ENCODE measurements around the gene ABLIM3.

The ABLIM3 gene

DNA sequence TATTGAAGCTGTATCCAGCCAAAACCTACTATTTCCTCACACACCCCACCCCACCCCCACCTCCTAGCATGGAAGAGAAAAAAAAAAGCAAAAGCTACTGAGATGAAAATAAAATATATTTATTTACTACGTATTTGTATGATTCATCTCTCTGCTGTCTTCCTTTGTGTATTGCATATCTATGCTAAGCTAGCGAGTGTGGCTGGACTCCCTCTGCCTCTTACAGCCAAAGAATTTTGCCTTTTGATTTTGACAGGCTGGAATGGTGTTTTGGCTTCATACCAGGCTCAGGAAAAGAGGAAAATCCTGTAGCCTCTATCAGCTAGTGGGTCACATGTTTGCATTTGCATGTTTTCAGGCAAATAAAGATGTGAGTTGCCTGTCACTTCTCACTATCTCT is 2.2 kb downstream of the ABLIM3 start:
- Histone ChIP-seq H3K27me3 (ENCODE audit: control insufficient read depth, insufficient read depth, low read length) (no peaks in the 10 kb centered on the region), H3K27ac (no peak overlapping the region), H3K36me3 (ENCODE audit: control insufficient read depth, insufficient read depth, low read length) (no peaks in the 10 kb centered on the region), H3K9ac (no peak overlapping the region), H3K4me3 (ENCODE audit: low read depth, low read length) (no peak overlapping the region), H3K79me2 (peaks cover 26% of the 10 kb centered on the region), H3K4me2 (ENCODE audit: low read length) (no peak overlapping the region), H3K9me3 (ENCODE audit: control insufficient read depth, low read length) (no peaks in the 10 kb centered on the region), H2AFZ (no peak overlapping the region), H3K4me1 (peaks cover 6% of the 10 kb centered on the region)
- TF ChIP-seq, protein P1, sequence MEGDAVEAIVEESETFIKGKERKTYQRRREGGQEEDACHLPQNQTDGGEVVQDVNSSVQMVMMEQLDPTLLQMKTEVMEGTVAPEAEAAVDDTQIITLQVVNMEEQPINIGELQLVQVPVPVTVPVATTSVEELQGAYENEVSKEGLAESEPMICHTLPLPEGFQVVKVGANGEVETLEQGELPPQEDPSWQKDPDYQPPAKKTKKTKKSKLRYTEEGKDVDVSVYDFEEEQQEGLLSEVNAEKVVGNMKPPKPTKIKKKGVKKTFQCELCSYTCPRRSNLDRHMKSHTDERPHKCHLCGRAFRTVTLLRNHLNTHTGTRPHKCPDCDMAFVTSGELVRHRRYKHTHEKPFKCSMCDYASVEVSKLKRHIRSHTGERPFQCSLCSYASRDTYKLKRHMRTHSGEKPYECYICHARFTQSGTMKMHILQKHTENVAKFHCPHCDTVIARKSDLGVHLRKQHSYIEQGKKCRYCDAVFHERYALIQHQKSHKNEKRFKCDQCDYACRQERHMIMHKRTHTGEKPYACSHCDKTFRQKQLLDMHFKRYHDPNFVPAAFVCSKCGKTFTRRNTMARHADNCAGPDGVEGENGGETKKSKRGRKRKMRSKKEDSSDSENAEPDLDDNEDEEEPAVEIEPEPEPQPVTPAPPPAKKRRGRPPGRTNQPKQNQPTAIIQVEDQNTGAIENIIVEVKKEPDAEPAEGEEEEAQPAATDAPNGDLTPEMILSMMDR (IDR thresholded peaks at IDR 0.05) = no peak

DNA sequence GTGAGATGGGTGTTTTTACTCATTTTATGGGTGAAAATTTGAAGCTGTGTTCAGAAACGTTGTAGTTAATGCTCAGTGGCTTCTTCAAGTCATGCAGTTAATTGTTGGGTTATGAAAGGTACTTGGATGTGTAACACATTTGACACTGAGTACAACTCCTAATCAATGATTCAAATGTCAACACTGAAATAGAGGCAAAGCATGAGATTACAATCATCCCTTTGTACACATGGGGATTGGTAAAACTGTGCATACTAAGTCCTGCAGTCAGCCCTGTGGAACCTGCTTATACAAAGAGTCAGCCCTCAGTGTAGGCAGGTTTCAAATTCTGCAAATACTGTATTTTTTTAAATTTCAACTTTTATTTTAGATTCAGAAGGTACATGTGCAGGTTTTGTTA is 3.3 kb downstream of the ABLIM3 start:
- Histone ChIP-seq H2AFZ (no peak overlapping the region), H3K9me3 (ENCODE audit: control insufficient read depth, low read length) (no peaks in the 10 kb centered on the region), H3K4me1 (peaks cover 11% of the 10 kb centered on the region), H3K4me3 (ENCODE audit: low read depth, low read length) (no peak overlapping the region), H3K4me2 (ENCODE audit: low read length) (no peak overlapping the region), H3K36me3 (ENCODE audit: control insufficient read depth, insufficient read depth, low read length) (no peaks in the 10 kb centered on the region), H3K27ac (no peak overlapping the region), H3K79me2 (peaks cover 33% of the 10 kb centered on the region), H3K9ac (no peak overlapping the region), H3K27me3 (ENCODE audit: control insufficient read depth, insufficient read depth, low read length) (no peaks in the 10 kb centered on the region)
- TF ChIP-seq, protein P1 (IDR thresholded peaks at IDR 0.05) = no peak

DNA sequence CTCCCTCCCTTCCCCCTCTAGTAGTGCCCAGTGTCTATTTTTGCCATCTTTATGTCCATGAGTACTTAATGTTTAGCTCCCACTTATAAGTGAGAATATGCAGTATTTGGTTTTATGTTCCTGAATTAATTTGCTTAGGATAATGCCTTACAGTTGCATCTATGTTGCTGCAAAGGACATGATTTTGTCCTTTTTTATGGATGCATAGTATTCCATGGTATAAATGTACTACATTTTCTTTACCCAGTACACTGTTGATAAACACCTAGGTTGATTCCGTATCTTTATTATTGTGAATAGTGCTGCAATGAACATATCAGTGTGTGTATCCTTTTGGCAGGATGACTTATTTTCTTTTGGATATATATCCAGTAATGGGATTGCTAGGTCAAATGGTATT is 3.8 kb downstream of the ABLIM3 start:
- Histone ChIP-seq H3K9me3 (ENCODE audit: control insufficient read depth, low read length) (no peaks in the 10 kb centered on the region), H3K4me1 (peaks cover 16% of the 10 kb centered on the region), H3K36me3 (ENCODE audit: control insufficient read depth, insufficient read depth, low read length) (no peaks in the 10 kb centered on the region), H3K79me2 (peaks cover 33% of the 10 kb centered on the region), H3K4me3 (ENCODE audit: low read depth, low read length) (no peak overlapping the region), H3K27ac (no peak overlapping the region), H3K4me2 (ENCODE audit: low read length) (no peak overlapping the region), H3K9ac (no peak overlapping the region), H3K27me3 (ENCODE audit: control insufficient read depth, insufficient read depth, low read length) (no peaks in the 10 kb centered on the region), H2AFZ (no peak overlapping the region)
- TF ChIP-seq, protein P1 (IDR thresholded peaks at IDR 0.05) = no peak

DNA sequence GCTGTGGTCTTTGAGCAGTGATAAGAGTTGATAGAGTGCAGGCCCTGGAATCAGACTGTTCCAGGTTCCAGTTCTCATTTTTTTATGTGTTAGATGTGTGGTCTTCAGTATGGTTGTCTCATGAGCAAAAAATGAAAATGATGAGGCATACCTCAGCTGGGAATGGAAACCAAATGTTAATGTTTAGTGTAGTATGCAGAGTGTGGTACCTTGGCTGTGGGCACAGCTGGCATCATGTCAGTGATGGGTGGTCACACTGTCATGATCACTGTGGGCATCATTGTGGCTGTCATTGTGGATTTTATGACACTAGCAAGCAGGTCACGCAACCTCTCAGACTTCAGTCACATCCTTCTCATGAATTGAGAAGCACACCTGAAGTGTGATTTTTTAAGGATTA is 6.4 kb downstream of the ABLIM3 start:
- no peak overlapping the region for H2AFZ ChIP-seq
- no peaks in the 10 kb centered on the region for H3K27me3 ChIP-seq (ENCODE audit: control insufficient read depth, insufficient read depth, low read length)
- H3K79me2 ChIP-seq = peaks cover 33% of the 10 kb centered on the region
- H3K4me3 ChIP-seq (ENCODE audit: low read depth, low read length) = no peak overlapping the region
- H3K4me2 ChIP-seq (ENCODE audit: low read length) = no peak overlapping the region
- no peaks in the 10 kb centered on the region for H3K36me3 ChIP-seq (ENCODE audit: control insufficient read depth, insufficient read depth, low read length)
- peaks cover 39% of the 10 kb centered on the region for H3K4me1 ChIP-seq
- H3K9me3 ChIP-seq (ENCODE audit: control insufficient read depth, low read length) = no peaks in the 10 kb centered on the region
- TF ChIP-seq, protein P1 (IDR thresholded peaks at IDR 0.05) = no peak
- no peak overlapping the region for H3K9ac ChIP-seq
- no peak overlapping the region for H3K27ac ChIP-seq

DNA sequence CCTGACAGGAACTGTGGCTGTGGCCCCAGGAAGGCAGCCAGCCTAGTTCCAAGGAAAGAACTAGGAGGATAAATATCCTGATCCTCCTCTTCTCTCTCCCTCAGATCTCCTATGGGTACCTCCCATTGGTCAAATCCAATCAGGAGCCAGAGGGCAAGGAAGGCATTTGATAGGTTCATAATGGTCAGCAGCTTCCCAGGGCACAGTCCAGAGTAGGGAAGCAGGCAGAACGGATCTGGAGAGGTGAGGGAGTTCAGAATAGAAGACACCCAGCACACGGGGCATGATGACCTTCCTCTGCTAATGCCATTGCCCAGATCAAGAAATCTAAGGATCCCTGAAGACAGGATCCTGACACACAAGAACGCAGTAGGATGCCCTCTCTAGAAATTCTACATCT is 8.6 kb downstream of the ABLIM3 start:
- Histone ChIP-seq H3K4me3 (ENCODE audit: low read depth, low read length) (peak overlapping the region; percentile 11), H3K79me2 (peaks cover 32% of the 10 kb centered on the region), H3K27me3 (ENCODE audit: control insufficient read depth, insufficient read depth, low read length) (no peaks in the 10 kb centered on the region), H3K9ac (no peak overlapping the region), H3K9me3 (ENCODE audit: control insufficient read depth, low read length) (no peaks in the 10 kb centered on the region), H3K27ac (peak overlapping the region; percentile 85), H3K4me2 (ENCODE audit: low read length) (peak overlapping the region; percentile 22), H3K36me3 (ENCODE audit: control insufficient read depth, insufficient read depth, low read length) (no peaks in the 10 kb centered on the region), H2AFZ (peak overlapping the region; percentile 6), H3K4me1 (peaks cover 52% of the 10 kb centered on the region)
- TF ChIP-seq, protein P1 (IDR thresholded peaks at IDR 0.05) = no peak
